HS-5 (cell line): ENCODE data around the gene PHLDA2.

Experiments used
- DNase-seq: peaks from one replicate; pipeline ENCODE4 v3.0.0-alpha.2; 2012; ENCODE audit warnings: low read depth

Gene PHLDA2

GRCh38 chr11:2881981-2882375 is 47.2 kb downstream of the PHLDA2 start:
- DNase-seq, result no peak

DNA sequence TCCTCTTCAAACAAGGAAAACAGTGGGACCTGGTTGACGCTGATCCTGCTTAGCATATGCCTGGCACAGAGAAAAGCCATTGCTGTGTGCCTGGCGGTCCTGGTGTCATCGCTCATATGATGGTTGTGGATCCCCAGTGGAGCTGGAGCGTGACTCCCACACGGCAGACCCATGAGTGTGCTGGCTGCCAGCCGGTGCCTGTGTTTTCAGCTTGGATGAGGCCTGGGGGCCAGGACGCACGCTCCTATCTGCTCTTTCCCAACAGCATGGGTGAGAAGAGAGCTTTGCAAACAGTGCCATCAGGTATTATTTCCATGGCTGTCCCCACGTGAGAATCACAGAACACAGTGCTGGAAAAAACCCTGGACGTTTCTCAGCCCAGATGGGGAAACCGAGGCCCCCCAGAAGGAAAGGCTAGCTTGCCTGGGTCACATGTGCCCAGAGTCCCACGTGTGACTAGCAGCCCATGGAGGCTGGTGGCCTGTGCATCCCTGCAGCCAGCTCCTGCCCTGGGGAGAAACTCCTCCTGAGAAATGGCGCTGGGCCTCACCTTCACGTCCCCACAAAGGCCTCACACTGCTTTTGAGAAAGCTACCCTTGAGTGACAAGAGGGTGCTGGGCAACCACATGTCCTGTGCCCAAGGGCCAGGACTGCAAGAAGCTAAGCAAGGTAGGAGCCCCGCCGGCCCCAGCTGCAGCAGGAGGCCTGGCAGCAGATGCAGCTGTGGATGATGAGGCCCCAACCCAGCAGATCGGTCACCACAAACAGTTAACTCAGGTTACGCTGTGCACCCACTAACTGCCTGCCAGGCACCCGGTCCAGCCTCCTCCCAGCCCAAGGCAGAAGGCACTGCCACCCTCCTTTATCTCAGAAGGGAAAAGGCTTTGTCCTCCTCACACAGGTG is 47.9 kb downstream of the PHLDA2 start:
- no peak for DNase-seq

DNA sequence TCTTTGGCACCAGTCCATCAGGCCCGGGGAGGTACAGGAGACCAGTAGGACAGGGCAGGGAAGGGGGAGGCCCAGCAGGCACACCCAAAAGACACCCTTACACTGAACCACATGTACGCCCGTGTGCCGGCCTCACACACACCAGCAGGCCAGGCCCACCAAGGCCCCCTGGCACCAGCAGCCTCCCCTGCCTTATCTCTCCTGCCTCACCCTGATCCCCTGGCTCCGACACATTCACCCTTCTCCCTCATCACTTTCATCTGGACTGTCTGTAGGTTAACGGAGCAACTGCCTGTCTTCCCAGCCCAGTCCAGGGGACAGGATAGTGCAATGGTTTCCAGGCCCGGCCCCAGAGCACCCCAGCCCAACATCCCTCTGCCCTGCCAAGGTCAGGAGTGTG is 48.6 kb downstream of the PHLDA2 start:
- no peak for DNase-seq

- no peak for DNase-seq
Observed at GRCh38 chr11:2878782-2879181, 50.4 kb downstream of the PHLDA2 start.
